Measurements from ENCODE around the gene SYT6. TPM values are rescaled to one million over a fixed set of nuclear protein-coding genes. Genes with fewer than 3 reads are reported as not detected.

The SYT6 gene
- total RNA-seq, 4 donors from 2014 or later = 1.4 TPM; not detected in 3

- Histone ChIP-seq H3K27me3 (no peaks in the 10 kb centered on the region), H3K9me3 (no peaks in the 10 kb centered on the region), H3K27ac (no peak overlapping the region), H3K4me3 (replicated peaks in 1 of 3) (no peak overlapping the region), H3K36me3 (no peaks in the 10 kb centered on the region), H3K4me1 (peaks cover 0 to 5% of the 10 kb centered on the region in 2 donors)
- DNase-seq = peak; percentile 49 to 50
- no peak for TF ChIP-seq POLR2A (IDR thresholded peaks at IDR 0.05)
- no peak for TF ChIP-seq CTCF (IDR thresholded peaks at IDR 0.05)
- WGBS, 2 donors = 40 to 41% methylated on average over 14 of the region's 14 CpGs
- intact Hi-C loops (cut with DNase I) = no loop called here
Measured at GRCh38 chr1:114105421-114105979, 48.2 kb downstream of the SYT6 start.

- WGBS, 2 donors = 87 to 88% methylated on average over 3 of the region's 3 CpGs
- intact Hi-C loops (cut with DNase I) = no loop called here
- Histone ChIP-seq H3K4me3 (replicated peaks in 1 of 3) (no peak overlapping the region), H3K9me3 (no peaks in the 10 kb centered on the region), H3K27me3 (no peaks in the 10 kb centered on the region), H3K4me1 (peaks cover 0 to 5% of the 10 kb centered on the region in 2 donors), H3K27ac (no peak overlapping the region), H3K36me3 (no peaks in the 10 kb centered on the region)
- no peak for TF ChIP-seq CTCF (IDR thresholded peaks at IDR 0.05)
- no peak for TF ChIP-seq POLR2A (IDR thresholded peaks at IDR 0.05)
- DNase-seq = no peak
Measured at GRCh38 chr1:114104949-114105348, 48.7 kb downstream of the SYT6 start.

- intact Hi-C loops (cut with DNase I) = no loop called here
- Histone ChIP-seq H3K36me3 (no peaks in the 10 kb centered on the region), H3K9me3 (no peaks in the 10 kb centered on the region), H3K4me3 (replicated peaks in 1 of 3) (no peak overlapping the region), H3K27me3 (no peaks in the 10 kb centered on the region), H3K4me1 (peaks cover 0 to 5% of the 10 kb centered on the region in 2 donors), H3K27ac (no peak overlapping the region)
- TF ChIP-seq CTCF (IDR thresholded peaks at IDR 0.05) (no peak), POLR2A (IDR thresholded peaks at IDR 0.05) (no peak)
- 84 to 91% methylated on average over 2 of the region's 2 CpGs for WGBS, 2 donors
- no peak for DNase-seq
Measured at GRCh38 chr1:114103992-114104391, 49.7 kb downstream of the SYT6 start.

- H3K9me3 ChIP-seq = no peaks in the 10 kb centered on the region
- 74 to 84% methylated on average over 2 of the region's 2 CpGs for WGBS, 2 donors
- peaks cover 0 to 5% of the 10 kb centered on the region in 2 donors for H3K4me1 ChIP-seq
- no peaks in the 10 kb centered on the region for H3K36me3 ChIP-seq
- no peaks in the 10 kb centered on the region for H3K27me3 ChIP-seq
- no peak for DNase-seq
- no peak overlapping the region for H3K27ac ChIP-seq
- H3K4me3 ChIP-seq (replicated peaks in 1 of 3) = no peak overlapping the region
- intact Hi-C loops (cut with DNase I) = no loop called here
- no peak for TF ChIP-seq POLR2A (IDR thresholded peaks at IDR 0.05)
- no peak for TF ChIP-seq CTCF (IDR thresholded peaks at IDR 0.05)
Measured at GRCh38 chr1:114102136-114102535, 51.5 kb downstream of the SYT6 start.

- no peak for DNase-seq
- H3K27me3 ChIP-seq = no peaks in the 10 kb centered on the region
- H3K4me3 ChIP-seq (replicated peaks in 1 of 3) = no peak overlapping the region
- WGBS, 2 donors = 93 to 98% methylated on average over 6 of the region's 6 CpGs
- TF ChIP-seq POLR2A (IDR thresholded peaks at IDR 0.05) (no peak), CTCF (IDR thresholded peaks at IDR 0.05) (no peak)
- H3K4me1 ChIP-seq = no peaks in the 10 kb centered on the region
- no peak overlapping the region for H3K27ac ChIP-seq
- H3K9me3 ChIP-seq = no peaks in the 10 kb centered on the region
- intact Hi-C loops (cut with DNase I) = no loop called here
- no peaks in the 10 kb centered on the region for H3K36me3 ChIP-seq
Measured at GRCh38 chr1:114100148-114100547, 53.5 kb downstream of the SYT6 start.

All from thyroid gland (tissue), 4 donors.